Right ventricle myocardium superior (tissue), 1 donor: ENCODE results near the gene CSH2. TPM values are rescaled to one million over a fixed set of nuclear protein-coding genes. Genes with fewer than 3 reads are reported as not detected.
"Not testable (repeated sequence)": the region's sequence is repeated elsewhere in the genome, so short reads cannot be mapped to it uniquely, and the experiment has no call there.

Source experiments
- ATAC-seq: fragments of 200-7000 bp; cut with Tn5 transposase; one replicate; pipeline ENCODE4 v1.9.1; 2020; ENCODE audit warnings: mild to moderate bottlenecking; ENCODE audit not compliant: poor library complexity
- DNase-seq: peaks from one replicate; pipeline ENCODE4 v3.0.0-alpha.2; 2020
- intact Hi-C: fragments of 100-400 bp; cut with DNase I; formaldehyde crosslinking; loops from one replicate; pipeline ENCODE4 v1.11.2; 2022
- long read RNA-seq: library from polyadenylated mRNA; unstranded; transcript quantifications from one replicate; pipeline ENCODE4 v2.0.0, GENCODE V29; 2021
- total RNA-seq: library from RNA; stranded (reverse); fragmentation: NEBNext Ultra II Directional; extraction: Animal tissue kit (Norgen Biotek cat#: 25700); gene quantifications from one replicate; pipeline ENCODE4 v1.2.1, GENCODE V29; 2021
- donor health status: DM: no; HTN: yes; CAD: no; lungs with severe emphysema.

CSH2 gene
- not detected for total RNA-seq
- long read RNA-seq: 0 reads

- ATAC-seq, intact Hi-C loops, DNase-seq: not testable (repeated sequence)
Observed at GRCh38 chr17:63873577-63873976, at the start of gene CSH2. Gene CSH2 (minus strand): TSS chr17:63873677. CDS start chr17:63873614, 63 bp downstream.

- intact Hi-C loops: loop anchor here (10.0 kb wide), 1 partner anchor 352 kb away; no protein-coding TSS in a partner anchor
- DNase-seq, ATAC-seq: not testable (repeated sequence)
Observed at GRCh38 chr17:63922402-63922801, 48.9 kb upstream of the CSH2 start.

GRCh38 chr17:63920779-63921178 is 47.3 kb upstream of the CSH2 start:
- not testable (repeated sequence) for DNase-seq
- intact Hi-C loops: loop anchor here (10.0 kb wide), 1 partner anchor 354 kb away; no protein-coding TSS in a partner anchor

GRCh38 chr17:63920050-63920449 is 46.6 kb upstream of the CSH2 start:
- not testable (repeated sequence) for DNase-seq, ATAC-seq
- intact Hi-C loops: loop anchor here (10.0 kb wide), 1 partner anchor 355 kb away; no protein-coding TSS in a partner anchor

More at GRCh38 chr17:63920779-63921178, 47.3 kb upstream of the CSH2 start:
- not testable (repeated sequence) for ATAC-seq

GRCh38 chr17:63919311-63919723 is 45.8 kb upstream of the CSH2 start:
- intact Hi-C loops: loop anchor here (5.0 to 10.0 kb wide), 3 partner anchors 73 to 218 kb away; partner anchors contain the start of gene ICAM2
- no peak for DNase-seq
- peak; percentile 87 for ATAC-seq

GRCh38 chr17:63918789-63919305 is 45.4 kb upstream of the CSH2 start, which contains the start of gene GH1:
Gene GH1 (minus strand): TSS chr17:63918839. CDS start chr17:63918776, 63 bp downstream.
- intact Hi-C loops: loop anchor here (5.0 to 10.0 kb wide), 3 partner anchors 73 to 218 kb away; partner anchors contain the start of gene ICAM2
- DNase-seq, ATAC-seq: not testable (repeated sequence)

- DNase-seq (no peak), ATAC-seq (peak; percentile 27)
- intact Hi-C loops: loop anchor here (5.0 to 10.0 kb wide), 3 partner anchors 74 to 219 kb away; partner anchors contain the start of gene ICAM2
Observed at GRCh38 chr17:63918305-63918704, 44.8 kb upstream of the CSH2 start.

- intact Hi-C loops: loop anchor here (5.0 to 10.0 kb wide), 3 partner anchors 75 to 220 kb away; partner anchors contain the start of gene ICAM2
- no peak for ATAC-seq
- DNase-seq: no peak
Observed at GRCh38 chr17:63917646-63918045, 44.2 kb upstream of the CSH2 start.

- not testable (repeated sequence) for ATAC-seq
- intact Hi-C loops: loop anchor here (5.0 to 10.0 kb wide), 3 partner anchors 75 to 220 kb away; partner anchors contain the start of gene ICAM2
Observed at GRCh38 chr17:63917206-63917605, 43.7 kb upstream of the CSH2 start.

GRCh38 chr17:63916566-63917185 is 43.2 kb upstream of the CSH2 start:
- intact Hi-C loops: loop anchor here (5.0 to 10.0 kb wide), 3 partner anchors 76 to 221 kb away; partner anchors contain the start of gene ICAM2
- no peak for ATAC-seq
- DNase-seq: no peak

More at GRCh38 chr17:63917206-63917605, 43.7 kb upstream of the CSH2 start:
- not testable (repeated sequence) for DNase-seq

- intact Hi-C loops: loop anchor here (5.0 to 10.0 kb wide), 3 partner anchors 77 to 222 kb away; partner anchors contain the start of gene ICAM2
- not testable (repeated sequence) for DNase-seq, ATAC-seq
Observed at GRCh38 chr17:63915753-63916152, 42.3 kb upstream of the CSH2 start.

GRCh38 chr17:63914471-63914870 is 41.0 kb upstream of the CSH2 start:
- DNase-seq: no peak
- no peak for ATAC-seq
- intact Hi-C loops: loop anchor here (10.0 kb wide), 1 partner anchor 110 kb away; the partner anchor contains the start of gene ICAM2

- ATAC-seq (peak; percentile 64), DNase-seq (no peak)
- intact Hi-C loops: loop anchor here (10.0 kb wide), 1 partner anchor 113 kb away; the partner anchor contains the start of gene ICAM2
Observed at GRCh38 chr17:63911657-63912100, 38.2 kb upstream of the CSH2 start.

GRCh38 chr17:63911041-63911635 is 37.7 kb upstream of the CSH2 start, which contains the start of gene CSHL1:
Gene CSHL1 (minus strand): TSS chr17:63911258. CDS start chr17:63911196, 62 bp downstream.
- no peak for ATAC-seq
- DNase-seq: no peak
- intact Hi-C loops: loop anchor here (10.0 kb wide), 1 partner anchor 114 kb away; the partner anchor contains the start of gene ICAM2

GRCh38 chr17:63910096-63910495 is 36.6 kb upstream of the CSH2 start:
- intact Hi-C loops: loop anchor here (10.0 kb wide), 1 partner anchor 115 kb away; the partner anchor contains the start of gene ICAM2
- DNase-seq: no peak
- no peak for ATAC-seq

- intact Hi-C loops, DNase-seq, ATAC-seq: not testable (repeated sequence)
Observed at GRCh38 chr17:63909586-63909985, 36.1 kb upstream of the CSH2 start.

GRCh38 chr17:63907161-63907778 is 33.8 kb upstream of the CSH2 start:
- ATAC-seq, intact Hi-C loops: not testable (repeated sequence)

GRCh38 chr17:63904796-63905195 is 31.3 kb upstream of the CSH2 start:
- DNase-seq, intact Hi-C loops, ATAC-seq: not testable (repeated sequence)

More at GRCh38 chr17:63907161-63907778, 33.8 kb upstream of the CSH2 start:
- DNase-seq: not testable (repeated sequence)
